GOT3 (cell line): ENCODE measurements around the gene ARIH2.
A peak's percentile ranks its signal among the peaks of the same experiment; 100 is the strongest.
"Not testable (repeated sequence)": the region's sequence is repeated elsewhere in the genome, so short reads cannot be mapped to it uniquely, and the experiment has no call there.

Source experiments
- DNase-seq: peaks from one replicate; lab custom pipeline; 2025; ENCODE audit warnings: mixed read lengths; lab: John Stamatoyannopoulos, UW

Gene ARIH2

DNA sequence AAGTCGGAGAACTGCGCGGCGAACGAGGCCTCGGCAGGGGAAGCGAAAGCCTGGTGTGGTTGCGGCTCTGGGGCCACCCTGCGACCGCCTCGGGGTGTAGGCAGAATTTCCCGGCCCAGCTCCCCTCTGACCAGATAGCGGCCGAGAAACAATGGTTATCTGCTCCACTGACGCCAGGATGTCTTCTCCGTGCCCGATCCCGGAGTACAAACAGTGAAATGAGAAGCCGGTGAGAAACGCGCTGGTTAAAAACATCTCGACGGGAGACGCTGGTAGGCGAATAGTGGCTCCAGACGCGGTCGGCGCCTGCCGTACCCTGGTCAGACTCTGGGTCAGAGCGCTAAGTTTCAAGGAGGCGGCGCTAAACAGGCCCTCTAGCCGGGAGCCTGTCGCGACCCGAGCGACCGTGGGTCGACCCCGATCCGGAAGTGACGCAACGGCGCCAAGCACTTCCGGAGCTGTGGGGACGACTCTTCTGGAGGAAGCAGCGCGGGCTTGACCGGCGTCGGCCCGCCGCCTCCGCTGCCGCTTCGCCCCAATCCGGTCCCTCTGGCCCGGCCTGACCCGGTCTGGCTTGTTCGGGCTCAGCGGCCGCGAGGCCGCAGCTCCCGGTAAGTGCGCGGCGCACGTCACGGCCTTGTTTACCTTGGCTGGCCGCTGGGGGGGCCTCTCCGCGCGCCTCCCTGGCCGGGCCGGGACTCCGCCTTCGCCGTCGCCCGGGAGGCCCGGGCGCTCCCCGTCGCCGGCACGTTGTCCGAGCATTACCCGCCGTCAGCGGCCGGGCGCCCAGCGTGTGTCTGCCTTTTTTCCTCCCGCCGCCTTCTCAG, at the start of gene ARIH2:
Gene ARIH2 (plus strand): TSS at position 455 of the 827 bp plus-strand sequence. CDS start 8,717 bp downstream, outside the sequence.
- DNase-seq = peak; percentile 61

DNA sequence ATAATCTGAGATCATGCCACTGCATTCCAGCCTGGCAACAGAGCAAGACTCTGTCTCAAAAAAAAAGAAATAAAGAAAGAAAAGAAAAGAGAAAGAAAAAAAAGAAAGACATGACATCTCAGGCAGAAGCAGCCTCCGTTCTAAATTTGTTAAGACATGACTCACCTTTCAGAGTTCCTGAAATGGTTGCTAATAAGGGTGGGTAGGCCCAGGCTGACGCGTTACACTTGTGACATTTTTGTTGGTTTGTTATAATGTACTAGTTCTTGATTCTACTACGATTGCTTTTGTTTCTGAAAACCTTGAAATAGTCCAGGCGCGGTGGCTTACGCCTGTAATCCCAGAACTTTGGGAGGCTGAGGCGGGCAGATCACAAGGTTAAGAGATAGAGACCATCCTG, 41.0 kb upstream of the ARIH2 start:
- DNase-seq = no peak

DNA sequence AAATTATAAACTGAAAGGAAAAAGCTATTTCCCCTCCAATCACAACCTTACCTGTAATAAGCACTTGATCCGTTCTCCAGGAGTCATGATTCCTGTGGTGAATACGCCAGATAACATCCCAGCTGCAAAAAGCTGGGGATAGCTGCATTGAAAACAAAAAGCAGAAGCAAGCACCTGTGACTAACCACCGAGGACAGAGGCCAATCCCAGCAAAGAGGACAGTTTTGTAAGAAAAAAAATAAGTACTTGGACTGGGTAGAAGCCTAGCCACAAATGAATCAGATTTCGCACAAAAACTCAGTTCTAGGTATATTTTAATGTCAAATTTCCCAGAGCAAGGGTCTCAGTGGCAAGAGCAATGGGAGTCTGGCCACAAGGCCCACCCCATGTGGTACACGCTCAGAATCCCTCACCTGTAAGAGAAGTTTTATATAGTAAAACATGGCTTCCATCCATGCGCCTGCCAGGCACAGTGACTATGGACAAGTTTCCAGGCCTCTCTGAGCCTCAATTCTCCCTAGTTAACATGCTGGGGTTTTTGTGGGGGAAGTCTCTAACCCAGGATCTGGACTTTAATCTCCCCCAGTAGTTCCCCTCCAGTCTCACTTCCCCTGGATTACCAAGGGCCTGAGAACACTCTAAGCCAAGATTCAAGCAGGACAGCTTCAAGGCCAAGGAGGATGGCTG, 39.2 kb upstream of the ARIH2 start:
- no peak for DNase-seq

DNA sequence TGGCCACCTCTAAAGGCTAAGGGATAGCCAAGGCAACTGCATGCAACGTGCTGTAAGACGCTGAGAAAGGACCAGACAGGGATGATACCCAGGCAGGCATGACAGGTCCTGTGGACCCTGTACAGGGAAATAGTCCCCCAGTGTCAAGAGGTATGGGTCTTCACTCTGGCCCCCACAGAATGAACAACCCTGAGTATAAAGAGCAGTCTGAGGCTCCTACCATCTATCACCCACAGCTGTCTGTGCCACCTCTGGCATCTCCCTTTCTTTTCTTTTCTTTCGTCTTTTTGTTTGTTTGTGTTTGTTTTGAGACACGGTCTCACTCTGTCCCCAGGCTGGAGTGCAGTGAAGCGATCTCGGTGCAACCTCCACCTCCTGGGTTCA, 38.7 kb upstream of the ARIH2 start:
- DNase-seq = no peak

DNA sequence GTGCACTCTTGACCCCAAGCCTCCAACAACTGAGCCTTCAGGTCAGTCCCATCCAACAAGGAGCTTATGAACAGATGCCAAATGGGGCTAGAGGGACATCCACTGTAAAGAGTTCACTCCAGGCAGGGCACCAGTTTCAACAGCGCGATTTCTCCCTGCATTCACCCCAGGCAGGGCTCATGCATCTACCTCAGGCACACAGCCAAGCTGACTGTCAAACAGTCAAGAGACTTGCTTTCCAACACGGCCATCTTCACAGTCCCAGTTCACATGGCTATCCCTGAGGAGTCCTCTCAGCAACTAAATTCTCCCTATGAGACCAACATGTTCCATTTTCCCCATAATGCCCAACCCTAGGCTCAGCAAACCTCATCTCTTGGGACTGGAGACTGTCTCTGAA, 37.6 kb upstream of the ARIH2 start:
- no peak for DNase-seq

DNA sequence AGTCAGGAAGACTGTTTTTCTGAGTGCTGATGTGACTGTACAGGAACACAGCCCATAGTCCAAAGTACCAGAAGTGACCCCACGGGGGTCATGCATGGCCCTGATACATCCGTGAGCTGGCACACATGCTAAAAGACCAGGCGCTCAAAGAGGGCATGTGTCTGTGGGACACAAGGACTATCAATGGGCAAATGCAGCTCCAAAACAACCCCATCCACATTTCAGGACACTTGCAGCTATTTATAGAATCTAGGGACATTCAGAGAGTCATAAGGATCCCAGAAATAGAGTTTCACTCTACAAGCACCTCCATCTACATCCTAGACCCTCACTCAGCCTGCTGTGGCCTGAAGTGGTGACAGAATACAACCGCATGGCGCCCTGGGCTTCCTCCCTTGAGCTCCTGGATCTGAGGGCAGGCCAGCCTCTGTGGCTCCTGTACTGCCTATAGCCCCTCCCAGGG, 37.0 kb upstream of the ARIH2 start:
- no peak for DNase-seq

DNA sequence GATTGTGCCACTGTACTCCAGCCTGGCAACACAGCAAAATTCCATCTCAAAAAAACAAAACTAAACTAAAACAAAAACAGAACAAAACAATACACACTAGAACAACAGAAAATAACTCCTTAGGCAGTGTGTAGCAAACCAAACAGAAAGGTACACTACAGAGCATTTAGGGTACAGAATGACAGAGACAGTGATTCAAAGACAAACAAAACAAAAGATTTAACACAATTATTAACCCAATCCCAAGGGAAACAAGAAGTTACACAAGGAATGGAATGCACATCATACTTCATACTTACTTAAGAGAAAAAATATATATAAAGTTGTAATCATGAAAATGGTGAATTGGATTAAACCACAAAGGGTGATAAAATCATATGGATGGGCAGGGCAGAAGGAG, 32.9 kb upstream of the ARIH2 start:
- no peak for DNase-seq

DNA sequence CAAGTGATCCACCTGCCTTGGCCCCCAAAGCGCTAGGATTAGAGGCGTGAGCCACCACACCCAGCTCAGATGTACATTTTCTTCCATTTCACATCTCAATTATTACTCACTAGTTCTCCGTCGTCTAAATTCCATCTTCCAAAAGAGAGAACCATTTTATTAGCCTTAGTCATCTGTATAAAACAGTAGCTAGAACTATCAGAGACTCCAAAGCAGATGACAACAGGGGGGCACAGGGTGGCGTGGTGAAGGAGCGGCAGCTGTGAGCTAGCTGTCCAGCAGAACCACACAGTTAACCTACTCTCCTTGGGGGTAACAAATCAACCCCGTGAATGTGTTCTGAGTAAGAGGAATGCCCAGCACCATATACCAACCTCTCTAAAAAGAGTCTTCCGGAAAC, 27.0 kb upstream of the ARIH2 start:
- DNase-seq = no peak

DNA sequence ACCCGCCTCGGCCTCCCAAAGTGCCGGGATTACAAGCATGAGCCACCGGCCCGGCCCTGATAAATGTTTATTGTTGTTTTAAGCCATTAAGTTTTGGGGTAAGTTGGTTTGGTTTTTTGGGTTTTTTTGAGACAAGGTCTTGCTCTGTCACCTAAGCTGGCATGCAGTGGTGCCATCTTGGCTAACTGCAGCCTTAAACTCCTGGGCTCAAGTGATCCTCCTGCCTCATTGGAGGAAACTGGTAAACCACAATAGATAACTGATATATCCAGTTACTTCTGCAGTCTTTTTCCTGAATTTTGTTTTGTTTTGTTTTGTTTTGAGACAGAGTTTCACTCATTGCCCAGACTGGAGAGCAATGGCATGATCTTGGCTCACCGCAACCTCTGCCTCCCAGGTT, 24.1 kb upstream of the ARIH2 start:
- no peak for DNase-seq

DNA sequence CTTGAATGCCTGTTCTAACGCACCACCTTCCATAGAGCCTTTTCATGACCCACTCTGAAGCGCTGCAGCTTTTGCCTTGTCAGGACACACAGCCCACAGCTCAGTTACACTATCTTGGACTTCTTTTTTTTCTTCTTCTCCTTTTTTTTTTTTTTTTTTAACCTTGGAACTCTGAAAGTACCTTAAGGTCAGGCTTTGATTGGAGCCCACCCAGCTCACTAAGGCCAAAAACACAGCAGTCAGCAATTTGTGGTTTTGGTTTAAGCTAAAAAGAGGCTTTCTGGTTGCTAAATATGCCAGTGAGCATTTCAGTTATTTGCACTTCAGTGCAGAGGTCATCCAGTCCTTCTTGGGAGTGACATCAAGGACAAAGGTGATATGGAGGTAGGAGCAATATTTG, 21.7 kb upstream of the ARIH2 start:
- no peak for DNase-seq

DNA sequence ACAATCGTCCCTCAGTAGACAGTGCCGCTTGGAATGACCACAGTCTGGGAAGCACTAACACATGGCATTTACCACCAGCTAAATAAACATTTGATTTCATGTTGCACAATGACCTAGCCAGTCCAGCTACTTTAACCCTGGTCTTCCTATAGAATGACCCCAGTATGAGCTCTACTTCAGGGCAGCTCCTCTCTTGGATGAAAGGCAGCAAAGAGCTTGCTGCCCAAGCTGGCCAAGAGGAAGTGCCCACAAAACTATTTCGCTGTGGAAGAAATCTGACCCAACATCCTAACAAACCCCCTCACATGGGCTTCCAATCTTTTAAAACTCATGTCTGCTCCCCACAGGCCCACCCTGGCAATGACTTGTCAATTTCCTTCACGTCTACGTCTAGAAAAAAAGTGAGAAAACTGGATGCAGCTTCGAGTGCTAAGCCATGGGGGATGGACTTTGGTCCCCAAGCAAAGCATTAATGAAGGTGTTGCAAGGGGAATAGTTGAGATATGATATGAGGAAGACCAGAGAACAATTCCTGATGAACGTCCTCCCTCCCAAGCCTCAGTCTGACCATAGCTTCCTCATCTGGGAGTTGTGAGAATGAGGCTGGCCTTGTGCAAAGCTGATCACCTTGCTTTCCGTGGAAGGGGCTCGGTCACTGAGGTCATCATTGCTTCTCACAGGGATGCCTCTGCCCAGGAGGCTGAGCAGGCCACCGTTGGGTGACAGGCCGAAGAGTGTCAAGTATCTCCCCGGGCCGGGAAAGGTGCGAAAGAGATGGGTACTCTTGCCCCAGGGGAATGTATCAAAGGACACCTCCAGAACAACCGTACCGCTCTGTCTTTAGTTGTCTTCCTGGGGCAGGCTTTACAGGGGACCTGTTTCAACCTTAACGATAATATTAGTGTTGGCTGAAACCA, 20.9 kb upstream of the ARIH2 start:
- DNase-seq = no peak

DNA sequence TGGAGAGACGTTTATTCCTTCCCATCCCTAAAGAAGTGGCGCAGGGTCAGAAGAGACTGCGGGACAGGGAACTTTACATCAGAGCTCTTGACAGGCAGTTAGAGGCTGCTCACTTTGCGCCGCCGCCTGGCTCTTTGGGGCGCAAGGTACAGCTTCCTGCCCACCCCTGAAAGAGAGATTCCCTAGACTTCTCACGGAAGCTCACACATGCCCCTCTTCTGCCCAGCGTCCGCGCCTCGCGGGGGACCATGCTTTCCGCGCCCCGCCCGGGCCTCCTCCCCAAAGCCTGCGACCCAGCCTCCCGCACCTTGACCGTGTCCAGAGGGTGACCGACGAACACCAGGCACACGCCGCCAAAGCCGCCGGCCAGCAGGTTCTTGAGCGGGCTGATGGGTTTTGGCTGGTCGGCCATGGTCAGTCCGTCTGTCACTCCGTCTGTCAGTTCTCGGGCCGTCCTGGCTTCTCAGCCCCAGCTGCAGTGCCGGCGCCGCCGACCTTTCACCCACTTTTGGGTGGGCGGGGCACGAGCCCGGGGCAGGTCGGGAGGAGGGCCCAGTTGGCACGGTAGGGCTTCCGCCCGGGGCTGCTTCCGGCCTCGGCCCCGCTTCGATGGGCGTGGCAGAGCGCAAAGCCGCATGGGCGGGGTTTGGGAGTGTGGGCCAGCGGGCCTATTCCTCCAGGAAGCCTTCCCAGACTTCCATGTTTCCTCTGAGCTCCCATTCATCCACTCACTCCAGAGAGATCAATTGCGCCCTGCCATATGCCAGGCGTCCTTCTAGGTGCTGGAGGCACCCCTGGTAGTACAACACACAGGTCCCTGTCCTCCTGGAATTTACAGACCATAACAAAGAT, 20.0 kb upstream of the ARIH2 start, which contains the start of gene SLC25A20:
Gene SLC25A20 (minus strand): TSS at position 500 of the 852 bp plus-strand sequence. CDS start 88 bp downstream, at position 412.
- peak; percentile 43 for DNase-seq

DNA sequence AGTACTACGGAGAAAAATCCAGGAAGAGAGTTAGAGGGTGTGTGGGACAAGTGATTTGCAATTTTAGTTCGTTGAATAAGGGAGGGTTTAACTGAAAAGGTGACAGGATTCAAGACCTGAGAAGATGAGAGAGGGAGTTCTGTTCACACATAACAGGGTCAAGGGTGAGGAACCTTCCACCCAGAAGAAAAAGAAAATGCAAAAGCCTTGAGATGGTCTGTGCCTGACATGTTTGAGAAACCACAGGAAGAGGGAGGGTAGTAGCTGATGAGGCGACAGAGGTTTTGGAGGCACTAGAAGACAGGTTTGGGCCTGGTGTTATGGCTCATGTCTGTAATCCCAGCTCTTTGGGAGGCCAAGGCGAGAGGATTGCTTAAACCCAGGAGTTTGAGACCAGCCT, 19.4 kb upstream of the ARIH2 start:
- DNase-seq = no peak

DNA sequence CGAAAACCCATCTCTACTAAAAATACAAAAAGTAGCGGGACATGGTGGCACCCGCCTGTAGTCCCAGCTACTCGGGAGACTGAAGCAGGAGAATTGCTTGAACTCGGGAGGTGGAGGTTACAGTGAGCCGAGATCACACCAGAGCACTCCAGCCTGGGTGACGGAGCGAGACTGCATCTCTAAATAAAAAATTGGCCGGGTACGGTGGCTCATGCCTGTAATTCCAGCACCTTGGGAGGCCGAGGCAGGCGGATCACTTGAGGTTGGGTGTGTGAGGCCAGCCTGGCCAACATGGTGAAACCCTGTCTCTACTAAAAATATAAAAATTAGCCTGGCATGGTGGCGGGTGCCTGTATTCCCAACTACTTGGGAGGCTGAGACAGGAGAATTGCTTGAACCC, 11.6 kb upstream of the ARIH2 start:
- DNase-seq = not testable (repeated sequence)

DNA sequence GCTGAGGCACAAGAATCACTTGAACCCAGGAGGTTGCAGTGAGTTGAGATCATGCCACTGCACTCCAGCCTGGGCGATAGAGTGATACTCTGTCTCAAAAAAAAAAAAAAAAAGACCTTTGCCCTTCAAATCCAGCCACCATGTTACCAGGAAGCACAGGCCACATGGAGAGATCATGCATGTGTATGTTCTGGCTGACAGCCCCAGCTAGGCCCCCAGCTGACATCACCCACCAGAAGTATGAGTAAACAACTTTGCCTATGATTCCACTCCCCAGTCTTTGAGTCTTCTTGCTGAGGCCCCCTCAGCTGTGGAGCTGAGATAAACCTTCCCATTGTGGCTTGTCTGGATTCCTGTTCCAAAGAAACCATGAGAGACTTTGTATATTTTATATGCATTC, 3.3 kb upstream of the ARIH2 start:
- no peak for DNase-seq

DNA sequence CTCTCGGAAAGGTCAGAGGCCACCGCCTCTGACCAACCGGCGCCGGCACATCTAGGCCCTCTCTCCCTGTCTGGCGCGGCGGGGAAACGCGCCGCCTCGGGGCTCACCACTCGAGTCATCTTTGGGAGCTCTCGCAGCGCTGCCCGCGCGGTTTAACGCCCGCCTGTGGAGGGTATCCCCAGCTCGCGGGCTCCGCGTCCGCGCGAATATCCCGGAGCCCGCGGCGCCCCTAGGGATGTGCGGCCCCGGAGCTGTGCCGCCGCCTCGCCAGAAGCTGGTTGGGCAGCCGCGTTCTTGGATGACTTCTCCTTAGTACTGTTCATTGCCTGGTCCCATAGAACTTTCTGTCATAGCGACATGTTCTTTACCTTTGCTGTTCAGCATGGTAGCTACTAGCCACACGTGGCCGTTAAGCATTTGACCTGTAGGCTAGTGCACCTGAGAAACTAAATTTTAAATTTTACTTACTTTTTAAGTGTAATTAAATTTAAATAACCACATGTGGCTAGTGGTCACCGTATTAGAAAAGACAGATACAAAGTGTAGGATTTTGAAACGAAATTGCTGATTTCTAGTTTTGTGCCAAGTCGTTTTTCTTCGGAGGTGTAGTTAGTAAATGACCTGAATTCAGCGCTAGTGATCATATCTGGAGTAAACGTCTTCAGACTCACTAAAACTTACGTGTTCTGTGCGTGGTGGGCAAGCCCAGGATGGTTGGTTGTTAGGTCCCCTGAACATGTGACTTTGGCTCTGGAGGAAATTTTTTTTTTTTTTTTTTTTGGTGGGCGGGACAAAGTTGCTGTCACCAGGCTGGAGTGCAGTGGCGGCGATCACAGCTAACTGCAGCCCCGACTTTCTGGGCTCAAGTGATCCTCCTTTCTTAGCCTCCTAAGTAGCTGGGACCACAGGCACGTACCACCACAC, 835 bp downstream of the ARIH2 start:
- no peak for DNase-seq

DNA sequence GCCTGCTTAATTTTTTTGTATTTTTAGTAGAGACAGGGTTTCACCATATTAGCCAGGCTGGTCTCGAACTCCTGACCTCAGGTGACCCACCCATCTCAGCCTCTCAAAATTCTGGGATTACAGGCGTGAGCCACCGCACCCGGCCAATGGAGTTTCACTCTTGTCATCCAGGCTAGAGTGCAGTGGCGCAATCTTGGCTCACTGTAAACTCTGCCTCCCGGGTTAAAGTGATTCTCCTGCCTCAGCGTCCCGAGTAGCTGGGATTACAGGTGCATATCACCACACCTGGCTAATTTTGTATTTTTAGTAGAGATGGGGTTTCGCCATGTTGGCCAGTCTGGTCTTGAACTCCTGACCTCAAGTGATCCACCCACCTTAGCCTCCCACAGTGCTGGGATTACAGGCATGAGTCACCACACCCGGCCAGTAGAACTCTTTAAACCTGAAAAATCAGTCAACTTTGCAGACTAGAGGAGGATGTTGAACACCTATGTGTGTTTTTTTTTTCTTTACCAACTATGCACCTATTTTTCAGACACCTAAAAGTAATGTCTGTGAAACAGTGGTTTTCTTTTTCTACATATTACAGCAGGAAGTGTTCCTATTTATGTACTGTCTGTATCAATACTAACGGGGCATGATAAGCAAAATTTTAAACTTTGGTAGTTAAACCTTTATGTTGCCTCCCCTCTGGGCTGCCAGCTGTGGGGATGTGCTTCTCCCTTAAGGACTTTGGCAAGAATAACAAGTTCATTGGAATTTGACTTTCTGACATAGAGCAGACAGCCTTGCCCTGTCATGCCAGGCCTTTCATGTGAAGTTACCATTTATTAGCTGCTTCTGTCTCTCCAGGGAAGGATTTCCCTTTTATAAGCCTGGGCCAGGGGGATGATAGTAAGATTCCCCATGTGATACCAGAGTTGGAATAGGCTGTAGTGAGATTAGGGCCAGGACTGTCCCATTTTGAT, 8.1 kb downstream of the ARIH2 start:
- DNase-seq = no peak

DNA sequence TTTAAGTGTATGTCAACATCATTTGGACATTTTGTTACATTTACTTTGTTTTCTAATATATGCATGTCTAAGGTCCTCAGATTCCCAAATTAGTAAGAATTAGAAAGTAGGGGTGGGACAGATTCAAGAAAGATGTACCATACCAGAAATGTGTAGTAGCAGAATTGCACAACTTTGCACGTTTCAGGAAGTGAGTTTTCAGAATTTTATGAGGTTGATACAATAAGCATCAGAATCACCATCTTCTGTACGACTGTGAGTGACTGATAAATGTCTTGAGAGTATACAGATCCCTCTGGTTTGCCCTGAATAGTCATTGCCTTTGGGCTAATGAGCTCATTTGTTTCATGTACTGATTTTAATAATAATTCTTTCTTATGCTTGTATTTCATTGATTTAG, 9.3 kb downstream of the ARIH2 start:
- no peak for DNase-seq

DNA sequence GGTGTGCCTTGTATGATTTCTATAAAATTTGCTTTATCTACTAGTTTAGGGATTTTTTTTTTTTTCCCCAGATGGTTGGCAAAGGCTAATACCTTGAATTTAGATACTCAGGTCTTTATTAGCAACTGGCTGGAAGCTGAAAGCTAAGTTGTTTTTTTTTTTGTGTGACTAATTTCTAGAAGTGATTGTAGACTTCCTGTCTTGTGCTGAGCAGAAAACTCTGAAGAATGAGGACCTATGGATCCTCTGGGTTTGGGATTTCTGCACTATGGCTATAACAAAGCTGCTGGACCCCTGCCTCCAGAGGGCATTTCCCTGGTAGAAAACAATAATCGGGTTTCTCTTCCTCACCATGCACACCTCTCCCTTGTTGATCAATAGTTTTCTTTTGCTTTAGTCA, 10.0 kb downstream of the ARIH2 start:
- DNase-seq = no peak
